GM21423 (cell line): ENCODE data around the gene FAM193B.
"Not testable (repeated sequence)": the region's sequence is repeated elsewhere in the genome, so short reads cannot be mapped to it uniquely, and the experiment has no call there.

Source experiments
- ATAC-seq: cut with Tn5 transposase; IDR thresholded peaks from one replicate; pipeline ENCODE4 v1.9.1; 2021; ENCODE audit warnings: mild to moderate bottlenecking, moderate library complexity; ENCODE audit not compliant: unreplicated experiment

Gene FAM193B

GRCh38 chr5:177489119-177489716 is 65.1 kb downstream of the FAM193B start:
- no peak for ATAC-seq

- ATAC-seq = no peak
These were observed 66.4 kb downstream of the FAM193B start for GRCh38 chr5:177487975-177488374.

GRCh38 chr5:177487144-177487543 is 67.2 kb downstream of the FAM193B start:
- no peak for ATAC-seq

- ATAC-seq = no peak
These were observed 68.1 kb downstream of the FAM193B start for GRCh38 chr5:177486256-177486655.

GRCh38 chr5:177485753-177486152 is 68.6 kb downstream of the FAM193B start:
- not testable (repeated sequence) for ATAC-seq

GRCh38 chr5:177484902-177485549 is 69.3 kb downstream of the FAM193B start:
- ATAC-seq = no peak

- no peak for ATAC-seq
These were observed 70.1 kb downstream of the FAM193B start for GRCh38 chr5:177483994-177484901.

- ATAC-seq = no peak
These were observed 71.3 kb downstream of the FAM193B start for GRCh38 chr5:177483042-177483441.

GRCh38 chr5:177482359-177482795 is 72.0 kb downstream of the FAM193B start:
- no peak for ATAC-seq

GRCh38 chr5:177479774-177480173 is 74.6 kb downstream of the FAM193B start:
- no peak for ATAC-seq

- no peak for ATAC-seq
These were observed 75.4 kb downstream of the FAM193B start for GRCh38 chr5:177478711-177479646.

GRCh38 chr5:177477701-177478477 is 76.5 kb downstream of the FAM193B start:
- no peak for ATAC-seq

GRCh38 chr5:177476531-177477233 is 77.7 kb downstream of the FAM193B start:
- no peak for ATAC-seq

- ATAC-seq = no peak
These were observed 78.6 kb downstream of the FAM193B start for GRCh38 chr5:177475563-177476427.

- no peak for ATAC-seq
These were observed 79.4 kb downstream of the FAM193B start for GRCh38 chr5:177474846-177475562.

- no peak for ATAC-seq
These were observed 80.3 kb downstream of the FAM193B start for GRCh38 chr5:177474002-177474476.

GRCh38 chr5:177473443-177474001 is 80.8 kb downstream of the FAM193B start, which contains the start of gene DBN1:
TSS of gene DBN1 (minus strand) at chr5:177473634. CDS start at chr5:177473521, 113 bp downstream.
- peak; percentile 40 for ATAC-seq
